ENCODE results near the gene ZHX3. TPM values are rescaled to one million over a fixed set of nuclear protein-coding genes. Genes with fewer than 3 reads are reported as not detected.

The ZHX3 gene
- total RNA-seq, 1 donor from 2014 or later: 11.6 TPM

DNA sequence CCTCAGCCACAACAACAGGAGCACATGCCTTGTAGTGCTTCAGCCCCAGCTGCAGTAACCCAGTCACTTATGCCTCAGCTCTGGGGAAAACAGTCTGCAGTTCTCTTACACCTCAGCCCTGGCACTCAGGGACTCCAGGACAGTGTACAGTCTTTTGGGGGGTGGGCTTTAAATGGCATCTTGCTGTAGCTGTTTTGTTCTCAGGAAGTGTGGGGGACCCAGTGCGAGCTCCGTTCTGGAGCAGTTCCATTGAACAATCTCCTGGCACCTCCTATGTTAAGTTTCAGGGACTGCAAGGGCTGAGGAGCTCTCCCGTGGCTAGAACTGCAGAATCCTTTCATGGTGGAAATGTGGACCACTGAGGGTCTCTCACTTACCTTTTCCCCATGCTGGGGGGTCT, 125.0 kb downstream of the ZHX3 start:
- no peak for DNase-seq (ENCODE audit: low spot score)

DNA sequence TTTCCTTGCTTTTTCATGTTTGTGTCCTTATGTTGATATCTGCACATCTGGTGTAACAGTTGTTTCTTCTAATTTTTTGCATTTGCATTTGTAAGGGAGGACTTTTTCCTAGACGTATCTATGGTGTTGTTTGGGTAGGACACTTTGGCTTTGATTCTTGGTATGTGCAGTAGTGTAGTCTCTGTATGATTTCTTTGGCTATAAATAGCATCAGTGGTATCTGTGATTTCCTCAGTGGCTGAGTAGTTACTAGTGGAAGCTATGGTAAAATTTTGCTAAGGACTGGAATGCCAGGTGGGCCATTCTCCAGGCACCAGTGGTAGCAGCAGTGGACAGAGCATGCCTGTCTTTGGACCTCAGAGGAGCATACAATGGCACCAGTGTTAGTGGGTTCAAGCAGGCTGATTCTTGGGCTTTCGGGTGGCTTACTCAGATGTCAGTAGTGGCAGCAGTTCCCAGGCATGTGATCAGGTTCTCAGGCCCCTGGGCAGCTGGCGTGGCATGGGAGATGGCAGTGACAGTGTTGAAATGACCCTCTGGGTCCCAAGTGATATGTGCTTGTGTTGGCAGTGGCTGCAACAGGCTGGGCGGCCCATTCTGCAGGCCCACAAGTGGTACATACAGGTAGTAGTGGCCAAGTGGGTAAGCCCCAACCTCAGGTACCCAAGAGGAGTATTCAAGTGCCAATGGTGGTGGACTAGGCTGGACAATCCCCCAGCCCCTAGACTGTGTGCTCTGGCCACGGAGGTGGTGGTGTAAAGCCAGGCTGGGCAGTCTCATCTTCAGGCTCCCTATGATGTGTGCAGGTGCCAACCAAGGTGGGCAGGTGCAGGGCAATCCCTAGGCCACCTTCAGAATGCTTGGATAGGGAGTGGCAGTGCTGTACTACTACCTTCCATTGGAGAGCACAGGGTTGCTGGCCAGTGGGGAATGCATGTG, 125.7 kb downstream of the ZHX3 start:
- no peak for DNase-seq (ENCODE audit: low spot score)

DNA sequence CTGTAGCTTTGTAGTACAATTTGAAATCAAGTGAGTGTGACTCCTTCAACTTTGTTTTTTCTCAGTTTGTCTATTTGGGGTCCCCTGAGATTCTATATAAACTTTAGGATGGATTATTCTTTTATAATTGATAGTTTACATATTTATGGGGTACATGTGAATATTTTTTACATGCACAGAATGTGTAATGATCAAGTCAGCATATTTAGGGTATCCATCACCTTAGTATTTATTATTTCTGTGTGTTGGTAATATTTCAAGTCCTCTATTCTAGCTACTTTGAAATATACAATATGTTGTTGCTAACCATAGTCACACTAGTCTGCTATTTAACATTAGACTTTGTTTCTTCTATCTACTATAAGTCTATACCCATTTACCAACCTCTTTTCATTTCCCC, 129.9 kb downstream of the ZHX3 start:
- DNase-seq (ENCODE audit: low spot score): no peak

DNA sequence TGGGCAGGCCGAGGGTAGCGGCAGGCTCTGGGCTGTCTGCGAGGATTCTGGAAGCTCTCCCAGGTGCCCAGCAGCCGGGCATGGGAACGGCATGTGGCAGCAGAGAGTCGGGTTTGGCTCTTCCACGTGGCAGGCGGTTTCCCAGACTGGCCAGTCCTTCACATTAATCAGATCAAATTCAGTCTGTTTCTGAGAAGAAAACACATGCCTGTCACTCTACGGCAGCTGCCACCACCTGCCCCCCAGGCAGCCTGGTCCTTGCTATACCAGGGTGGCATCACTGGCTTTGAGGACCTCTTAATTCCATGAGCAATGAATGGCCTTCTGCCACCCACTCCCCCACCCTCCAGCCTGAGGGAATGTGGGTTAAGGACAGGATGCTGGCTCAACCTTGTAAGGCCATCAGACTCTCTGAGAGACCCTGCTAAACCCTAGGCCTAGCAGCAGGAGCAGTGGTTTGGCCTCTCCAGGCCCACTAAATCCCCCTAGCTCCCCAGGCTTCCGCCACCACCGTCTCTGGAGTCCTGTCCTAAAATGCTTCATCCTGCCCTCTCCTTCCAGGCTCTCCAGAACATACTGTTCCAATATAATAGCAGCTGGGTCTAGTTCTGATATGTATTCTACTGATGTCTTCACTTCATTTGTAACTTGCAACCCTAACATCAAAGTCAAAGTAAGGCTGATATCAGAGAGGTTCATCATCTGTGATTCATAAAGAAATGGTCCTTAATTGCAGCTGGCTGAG, 132.3 kb downstream of the ZHX3 start:
- no peak for DNase-seq (ENCODE audit: low spot score)

DNA sequence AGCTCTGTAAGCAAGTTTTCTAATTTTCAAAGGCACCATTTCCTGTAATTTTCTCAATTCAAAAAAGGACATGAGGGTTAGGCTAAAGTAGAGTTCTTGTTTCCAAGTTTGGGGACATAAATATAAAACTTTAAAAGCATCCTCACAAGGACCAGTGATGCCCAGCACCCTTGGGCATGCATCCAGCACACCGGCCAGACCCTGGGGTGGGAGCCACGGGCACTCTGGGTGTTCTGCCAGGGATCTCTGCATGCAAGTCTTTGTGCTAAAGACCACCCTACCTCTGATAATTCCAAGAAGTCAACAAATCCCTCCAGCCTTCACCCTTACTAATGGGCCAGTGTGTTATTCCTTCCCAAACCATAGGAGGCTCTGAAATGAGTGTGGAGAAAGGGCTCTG, 133.7 kb downstream of the ZHX3 start:
- no peak for DNase-seq (ENCODE audit: low spot score)

DNA sequence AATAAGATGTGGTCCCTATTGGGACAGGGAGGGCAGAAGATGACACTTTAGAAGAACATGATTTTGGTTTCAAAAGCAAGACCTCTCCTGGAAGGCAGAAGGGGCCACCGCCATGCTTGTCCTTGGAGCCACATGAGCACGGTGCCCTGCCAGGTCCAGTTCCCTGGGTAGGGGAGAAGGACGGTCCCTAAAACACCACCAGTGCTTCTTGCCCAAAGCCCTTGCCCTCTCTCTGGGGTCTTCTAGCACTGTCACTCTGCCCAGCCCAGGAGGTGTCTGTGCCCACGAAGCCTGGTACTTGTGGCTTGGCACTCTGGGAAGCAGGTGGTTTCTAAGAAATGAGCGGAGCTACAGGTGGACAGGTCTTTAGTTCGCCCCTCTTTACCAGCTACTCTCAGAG, 134.1 kb downstream of the ZHX3 start:
- DNase-seq (ENCODE audit: low spot score): no peak

DNA sequence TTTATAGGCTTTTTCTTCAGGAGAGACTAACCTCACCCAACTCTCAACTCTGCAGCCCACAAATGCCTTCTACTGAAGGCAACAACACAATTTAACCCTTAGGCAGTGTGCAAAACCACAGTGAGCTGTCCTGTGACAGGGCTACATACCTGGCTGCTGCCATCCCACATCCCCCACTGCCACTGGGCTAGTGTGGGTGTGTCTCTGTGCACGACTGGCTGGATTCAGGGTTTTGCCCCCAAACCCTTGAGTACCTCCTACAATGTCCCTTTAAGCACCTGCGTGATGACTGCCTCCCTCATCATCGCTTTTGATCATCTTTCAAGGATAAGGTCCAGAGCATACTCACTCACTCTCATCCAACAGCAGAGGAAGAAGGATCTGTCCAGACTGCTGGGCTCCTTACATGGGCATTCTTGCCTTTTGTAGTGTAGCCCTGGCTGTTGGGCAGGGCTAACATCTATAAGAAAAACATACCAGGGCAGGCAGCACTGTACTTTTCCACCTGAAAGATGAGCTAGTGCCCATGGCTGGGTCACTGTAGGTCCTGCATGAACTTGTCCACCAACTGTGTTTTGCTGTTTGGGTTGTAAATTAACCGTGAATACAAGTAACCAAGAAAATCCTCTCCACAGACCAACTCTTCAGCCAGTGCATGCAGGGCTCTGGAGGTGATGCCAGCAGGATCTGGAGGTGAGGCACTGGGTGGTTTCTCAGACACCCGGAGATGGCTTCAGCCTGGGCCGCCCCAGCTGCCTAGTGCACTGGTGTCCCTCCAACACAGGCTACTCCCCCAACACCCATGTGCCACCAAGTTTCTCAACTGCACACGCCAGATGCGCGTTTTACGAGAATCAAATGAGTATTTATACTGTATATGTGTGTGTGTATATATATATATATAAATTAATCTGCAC, 135.0 kb downstream of the ZHX3 start:
- DNase-seq (ENCODE audit: low spot score): no peak

DNA sequence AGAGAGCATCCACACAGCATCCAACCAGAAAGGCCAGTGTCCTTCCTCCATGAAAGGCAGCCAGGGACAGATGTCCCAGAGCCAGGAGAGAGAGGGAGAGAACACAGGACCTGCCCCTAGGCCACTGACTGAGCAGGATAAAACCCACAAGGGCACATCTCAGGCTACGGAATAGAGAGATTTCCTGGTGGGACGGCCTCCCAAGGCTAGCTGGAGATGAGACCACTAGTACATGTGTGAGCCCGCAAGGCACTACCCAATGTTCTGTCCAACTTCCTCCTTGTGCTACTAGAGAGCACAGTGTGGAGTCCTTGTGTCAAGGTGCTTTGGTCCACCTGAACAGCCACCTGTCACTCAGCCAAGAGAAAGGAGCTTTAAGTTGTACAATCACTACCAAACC, 136.0 kb downstream of the ZHX3 start:
- DNase-seq (ENCODE audit: low spot score): no peak

DNA sequence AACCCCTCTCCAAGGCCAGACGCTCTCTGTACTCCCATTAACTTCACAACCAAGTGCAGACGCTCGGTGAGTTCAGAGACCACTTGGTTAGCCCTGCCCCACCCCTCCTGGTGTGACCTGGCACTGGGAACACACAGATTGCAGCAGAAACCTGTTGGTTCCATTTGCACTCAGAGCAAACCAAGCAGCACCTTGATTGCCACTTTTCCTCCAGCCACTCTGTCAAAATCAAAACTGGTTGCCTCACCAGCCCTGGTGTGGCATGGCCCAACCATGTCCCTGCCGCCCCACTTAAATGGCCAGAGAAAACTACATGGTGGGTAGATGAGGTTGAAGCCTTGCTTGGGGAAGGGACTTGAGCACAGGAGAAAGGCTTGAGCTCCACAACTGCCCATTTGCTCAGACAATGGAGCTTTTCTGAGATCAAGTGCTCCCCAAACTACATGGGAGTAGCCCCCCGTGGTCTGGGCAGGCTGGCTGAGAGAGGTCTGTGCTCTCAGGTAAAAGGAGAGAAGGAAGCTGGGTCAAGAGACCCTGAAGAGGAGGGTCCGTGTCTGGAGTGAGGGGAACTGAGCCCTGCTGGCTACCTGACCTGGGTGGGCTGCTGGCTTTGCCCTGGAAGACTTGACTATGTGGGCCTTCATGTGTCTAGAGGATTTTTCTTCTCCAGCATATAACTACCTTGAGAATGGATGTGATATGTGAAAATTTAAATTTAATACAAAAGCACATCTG, 136.8 kb downstream of the ZHX3 start:
- DNase-seq (ENCODE audit: low spot score): no peak

DNA sequence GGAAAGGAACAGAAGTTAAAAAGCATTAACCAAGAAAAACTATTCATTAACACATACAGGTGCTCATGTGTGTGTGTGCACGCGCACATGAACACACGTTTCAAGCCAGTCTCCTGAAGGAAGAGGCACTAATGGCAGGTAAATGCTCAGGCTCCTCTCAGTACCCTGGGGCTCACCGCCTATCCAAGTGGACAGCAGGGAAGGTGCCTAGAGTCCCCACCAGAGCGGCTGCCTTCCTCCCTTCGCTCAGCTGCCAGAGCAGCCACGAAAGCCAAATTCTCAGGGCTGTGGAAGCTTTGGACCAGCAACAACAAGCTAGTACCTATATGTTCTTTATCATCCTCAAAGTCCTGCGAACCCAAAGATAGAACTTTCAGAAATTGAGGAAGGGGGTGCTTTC, 137.6 kb downstream of the ZHX3 start:
- no peak for DNase-seq (ENCODE audit: low spot score)

DNA sequence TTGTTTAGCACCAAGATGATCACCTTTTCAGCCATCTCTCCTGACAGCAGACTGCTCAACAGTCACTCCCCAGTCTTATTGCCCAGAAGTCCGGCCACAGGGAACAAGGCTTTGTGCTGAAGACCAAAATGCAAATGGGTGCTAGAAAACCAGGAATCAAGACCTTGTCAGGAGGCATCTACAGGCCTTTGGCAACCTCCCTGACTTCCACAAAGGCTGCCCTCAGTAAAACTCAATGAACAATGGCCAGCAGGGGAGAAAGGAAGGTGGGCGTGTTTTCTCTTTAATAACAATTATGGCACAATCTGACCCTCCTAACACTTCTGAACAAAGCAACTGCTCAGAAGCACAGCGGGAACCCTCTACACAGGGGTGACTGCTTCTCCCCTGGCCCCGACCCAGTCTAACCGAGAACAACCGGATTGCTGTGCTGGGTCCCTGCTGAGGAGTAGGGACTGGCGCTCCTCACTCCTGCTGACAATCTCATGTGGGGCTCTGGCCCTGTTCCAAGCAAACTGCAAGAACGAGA, 138.6 kb downstream of the ZHX3 start:
- DNase-seq (ENCODE audit: low spot score): no peak

DNA sequence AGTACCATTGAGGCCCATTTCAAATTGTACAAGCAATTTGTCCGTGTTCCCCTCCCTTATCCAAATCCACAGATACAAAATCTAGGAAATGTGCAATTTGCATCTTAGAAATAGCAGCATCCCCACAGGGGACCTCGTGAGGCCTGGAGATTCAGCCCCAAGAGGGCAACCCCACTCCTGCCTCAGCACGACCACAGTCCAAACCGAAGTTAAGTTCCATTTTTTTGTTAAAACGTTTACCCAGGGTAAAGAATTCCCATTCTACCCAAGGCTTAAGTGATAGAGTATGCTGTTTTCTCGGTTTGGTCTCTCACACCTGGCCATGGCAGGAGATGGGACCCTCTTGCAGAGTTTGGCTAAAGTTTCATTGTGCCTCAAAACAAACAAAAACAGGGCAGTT, 139.0 kb downstream of the ZHX3 start:
- no peak for DNase-seq (ENCODE audit: low spot score)

DNA sequence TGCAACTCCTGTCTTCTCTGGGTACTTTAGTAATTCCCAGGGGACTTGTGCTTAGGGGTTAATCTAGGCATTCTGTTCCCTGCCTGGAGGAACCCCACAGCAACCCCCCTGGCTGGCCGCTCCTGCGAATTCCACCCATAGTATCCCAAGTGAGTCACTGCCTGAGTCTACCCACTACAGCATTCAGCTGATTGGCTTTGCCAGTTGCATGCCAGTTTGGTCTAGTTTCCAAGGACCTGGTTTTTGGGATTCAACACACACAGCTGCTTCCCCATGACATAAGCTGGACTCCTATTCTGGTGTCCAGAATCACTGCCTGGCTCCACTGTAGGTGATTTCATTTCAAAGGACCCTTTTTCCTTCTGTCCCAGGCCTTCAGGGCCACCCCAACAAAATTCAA, 139.9 kb downstream of the ZHX3 start:
- peak; percentile 63 for DNase-seq (ENCODE audit: low spot score)

DNA sequence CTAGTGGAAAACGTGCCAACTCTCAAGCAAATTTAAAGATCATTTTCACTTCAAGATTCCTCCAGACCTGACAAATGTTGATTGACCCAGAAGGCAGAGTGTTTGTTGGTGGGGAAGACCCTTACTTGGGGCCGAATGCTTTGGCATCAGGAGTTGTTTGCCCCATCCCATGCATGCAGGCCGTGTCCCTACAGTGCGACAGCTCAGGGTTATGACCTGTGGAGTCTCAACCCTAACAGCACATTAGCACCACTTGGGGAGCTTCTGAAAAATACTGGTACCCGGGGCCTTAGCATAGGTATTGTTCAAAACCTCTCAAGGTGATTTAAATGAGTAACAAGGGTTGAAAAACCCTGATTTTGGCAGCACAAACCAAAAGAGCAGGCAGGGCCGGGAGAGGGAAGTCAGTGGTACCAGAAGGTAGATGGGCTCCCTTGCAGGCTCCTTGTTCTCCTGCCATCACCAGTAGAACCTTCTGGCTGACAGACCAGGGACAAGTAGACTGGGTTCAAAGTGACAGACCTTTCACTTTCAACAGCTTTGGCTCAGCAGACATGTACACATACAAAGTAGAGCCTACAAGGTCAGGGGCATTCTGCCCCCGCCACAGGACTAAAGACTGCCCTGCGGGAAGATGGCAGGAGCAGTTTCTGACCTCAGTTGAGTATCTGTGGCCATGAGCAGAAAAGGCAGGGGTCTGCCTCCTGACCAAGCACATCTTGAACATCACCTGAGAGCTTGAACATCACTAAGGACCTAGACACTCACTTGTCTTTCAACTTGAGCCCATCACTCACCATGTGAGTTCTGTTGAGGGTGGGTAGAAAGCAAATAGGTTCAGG, 140.6 kb downstream of the ZHX3 start:
- DNase-seq (ENCODE audit: low spot score): no peak

DNA sequence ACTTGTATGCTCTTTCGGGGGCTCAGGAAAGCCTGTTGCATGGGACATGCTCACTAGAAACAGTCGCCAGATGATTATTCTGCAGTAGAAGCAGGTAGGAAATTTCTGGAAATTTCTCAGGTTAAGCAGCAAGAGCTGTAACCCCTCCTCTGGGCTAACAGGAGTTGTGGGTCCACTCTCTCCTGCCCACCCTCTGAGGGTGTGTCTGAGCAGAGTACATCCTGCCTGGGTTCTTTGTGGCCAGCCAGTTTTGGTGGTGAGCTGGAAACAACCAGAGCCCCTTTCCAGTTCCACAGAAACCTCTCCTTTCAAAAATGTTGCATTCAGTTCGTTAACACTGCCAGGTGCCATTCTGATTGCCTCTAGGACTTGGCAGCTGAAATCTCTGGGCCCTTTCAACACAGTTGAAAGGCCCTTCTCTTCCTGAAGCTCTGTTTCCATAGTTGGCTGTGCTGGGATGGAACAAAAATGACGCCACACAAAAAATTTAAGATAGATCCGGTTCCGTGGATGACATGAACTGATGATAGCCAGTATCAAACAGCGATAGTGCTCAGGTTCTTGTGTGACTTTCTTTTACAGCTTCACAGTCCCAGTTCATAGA, 141.7 kb downstream of the ZHX3 start:
- no peak for DNase-seq (ENCODE audit: low spot score)

DNA sequence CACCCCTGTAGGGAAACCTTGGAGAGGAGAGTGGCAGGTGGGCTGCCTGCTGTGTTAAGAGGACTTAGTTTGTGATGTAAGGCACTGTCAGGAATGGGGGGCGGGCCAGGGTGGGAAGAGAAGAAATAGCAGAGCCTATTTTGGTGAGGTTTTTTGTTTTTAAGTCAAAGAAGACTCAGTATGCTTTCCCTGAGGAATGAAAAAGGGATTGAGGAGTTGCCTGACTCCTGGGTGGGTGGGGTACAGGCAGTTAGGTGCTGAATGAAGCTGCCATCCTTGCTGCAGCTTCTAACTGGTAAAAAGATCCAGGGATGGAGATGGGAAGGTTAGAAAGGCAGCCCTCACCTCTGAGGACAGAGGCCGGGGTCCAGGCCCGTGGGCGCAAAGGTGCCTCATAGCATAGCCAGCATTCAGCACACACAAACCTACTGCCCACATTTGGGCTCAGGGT, 142.3 kb downstream of the ZHX3 start:
- DNase-seq (ENCODE audit: low spot score): no peak

DNA sequence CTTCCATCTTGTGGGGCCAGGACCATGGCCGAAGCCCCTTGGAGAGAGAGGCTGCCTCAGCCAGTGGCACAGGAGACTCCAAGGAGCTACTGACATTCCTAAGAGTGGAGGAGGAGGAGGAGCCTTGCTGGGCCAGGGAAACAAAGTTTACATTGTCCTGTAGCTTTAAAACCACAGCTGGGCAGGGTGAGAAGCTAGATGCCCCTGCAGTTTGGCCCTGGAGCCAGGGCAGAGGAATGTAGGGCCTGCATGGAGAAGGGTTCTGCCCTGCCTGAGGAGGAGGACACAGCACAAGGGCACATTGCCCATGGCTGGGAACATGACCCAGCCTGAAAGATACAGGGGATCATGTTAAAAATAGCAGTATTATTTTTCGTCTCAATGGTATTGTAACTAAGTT, 142.7 kb downstream of the ZHX3 start:
- DNase-seq (ENCODE audit: low spot score): no peak

DNA sequence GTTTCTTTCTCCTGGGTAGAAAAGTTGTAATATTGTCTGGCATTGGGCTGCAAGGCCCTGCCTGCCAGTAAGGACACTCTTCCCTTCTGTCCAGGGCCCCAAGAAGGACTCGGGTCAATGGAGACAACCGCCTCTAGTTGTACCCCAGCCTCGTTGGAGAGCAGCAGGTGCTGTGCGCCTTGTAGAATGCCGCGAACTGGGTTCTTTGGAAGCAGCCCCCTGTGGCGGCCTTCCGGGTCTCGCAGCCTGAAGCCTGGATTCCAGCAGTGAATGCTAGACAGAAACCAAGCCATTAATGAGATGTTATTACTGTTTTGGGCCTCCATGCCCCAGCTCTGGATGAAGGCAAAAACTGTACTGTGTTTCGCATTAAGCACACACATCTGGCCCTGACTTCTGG, 143.2 kb downstream of the ZHX3 start:
- no peak for DNase-seq (ENCODE audit: low spot score)

DNA sequence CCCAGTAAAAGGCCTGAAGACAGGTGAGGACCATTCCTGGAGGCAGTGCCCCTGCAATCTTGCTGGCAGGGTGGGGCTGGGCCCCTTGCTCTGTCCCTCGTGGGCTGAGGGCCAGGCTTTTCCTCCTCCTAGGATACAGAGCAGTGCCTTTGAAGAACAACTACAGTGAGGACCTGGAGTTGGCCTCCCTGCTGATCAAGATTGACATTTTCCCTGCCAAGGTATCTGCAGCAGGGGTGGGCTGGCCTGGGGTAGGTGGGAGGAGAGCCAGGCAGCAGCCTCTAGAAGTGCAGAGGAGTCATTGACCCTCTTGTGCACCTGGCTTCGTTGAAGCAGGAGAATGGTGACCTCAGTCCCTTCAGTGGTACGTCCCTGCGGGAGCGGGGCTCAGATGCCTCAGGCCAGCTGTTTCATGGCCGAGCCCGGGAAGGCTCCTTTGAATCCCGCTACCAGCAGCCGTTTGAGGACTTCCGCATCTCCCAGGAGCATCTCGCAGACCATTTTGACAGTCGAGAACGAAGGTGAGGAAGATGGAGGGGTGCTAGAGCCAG, 143.7 kb downstream of the ZHX3 start:
- no peak for DNase-seq (ENCODE audit: low spot score)
